GM20000 (cell line): ENCODE data around the gene OR10K1.

Source experiments
- DNase-seq: peaks from one replicate; pipeline ENCODE4 v3.0.0; 2012; ENCODE audit warnings: low spot score
- TF ChIP-seq, protein P1 (sequence below): IDR thresholded peaks from 2 replicates; pipeline ENCODE4 v1.5.1; 2012; ENCODE audit warnings: mild to moderate bottlenecking, control low read depth; ENCODE audit errors: extremely low read depth, missing control alignments

OR10K1 gene

DNA sequence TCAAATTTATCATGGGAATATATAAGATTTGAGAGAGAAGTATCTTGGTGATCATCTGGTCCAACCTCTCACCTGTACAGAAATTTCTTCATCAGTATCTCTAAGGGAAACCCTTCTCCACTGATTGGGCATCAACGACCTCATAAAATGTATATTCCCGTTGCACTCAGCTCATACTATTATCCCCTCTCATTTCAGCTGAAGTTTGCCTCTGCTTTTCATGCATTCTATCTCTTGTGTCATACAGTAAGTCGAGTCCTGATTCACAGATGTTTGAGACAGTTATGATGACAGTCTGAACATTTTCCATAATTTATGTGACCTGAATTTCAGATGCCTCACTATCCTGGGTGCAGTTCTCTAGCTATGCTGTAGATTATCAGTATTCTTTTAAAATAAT is 31.4 kb downstream of the OR10K1 start:
- TF ChIP-seq, protein P1, sequence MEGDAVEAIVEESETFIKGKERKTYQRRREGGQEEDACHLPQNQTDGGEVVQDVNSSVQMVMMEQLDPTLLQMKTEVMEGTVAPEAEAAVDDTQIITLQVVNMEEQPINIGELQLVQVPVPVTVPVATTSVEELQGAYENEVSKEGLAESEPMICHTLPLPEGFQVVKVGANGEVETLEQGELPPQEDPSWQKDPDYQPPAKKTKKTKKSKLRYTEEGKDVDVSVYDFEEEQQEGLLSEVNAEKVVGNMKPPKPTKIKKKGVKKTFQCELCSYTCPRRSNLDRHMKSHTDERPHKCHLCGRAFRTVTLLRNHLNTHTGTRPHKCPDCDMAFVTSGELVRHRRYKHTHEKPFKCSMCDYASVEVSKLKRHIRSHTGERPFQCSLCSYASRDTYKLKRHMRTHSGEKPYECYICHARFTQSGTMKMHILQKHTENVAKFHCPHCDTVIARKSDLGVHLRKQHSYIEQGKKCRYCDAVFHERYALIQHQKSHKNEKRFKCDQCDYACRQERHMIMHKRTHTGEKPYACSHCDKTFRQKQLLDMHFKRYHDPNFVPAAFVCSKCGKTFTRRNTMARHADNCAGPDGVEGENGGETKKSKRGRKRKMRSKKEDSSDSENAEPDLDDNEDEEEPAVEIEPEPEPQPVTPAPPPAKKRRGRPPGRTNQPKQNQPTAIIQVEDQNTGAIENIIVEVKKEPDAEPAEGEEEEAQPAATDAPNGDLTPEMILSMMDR, result no peak
- no peak for DNase-seq

DNA sequence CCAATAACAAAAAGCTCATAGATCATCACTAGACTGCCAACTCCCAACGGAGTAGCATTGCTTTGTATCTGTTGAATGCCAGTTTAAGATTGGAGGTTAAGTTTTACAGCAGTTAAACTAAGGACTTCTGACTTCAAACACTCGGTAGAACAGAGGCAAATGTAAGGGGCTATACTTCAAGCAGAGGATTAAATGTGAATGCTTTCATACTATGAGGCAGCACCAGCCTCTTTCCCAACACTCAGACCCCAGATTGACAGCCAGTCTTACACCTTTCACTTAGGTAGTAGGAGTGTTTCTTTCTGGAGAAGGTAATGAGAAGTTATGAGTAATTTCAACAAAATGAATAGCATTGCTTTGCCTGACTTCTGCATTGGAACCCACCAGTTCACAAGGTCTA is 33.2 kb downstream of the OR10K1 start:
- no peak for DNase-seq
- TF ChIP-seq, protein P1, result no peak

DNA sequence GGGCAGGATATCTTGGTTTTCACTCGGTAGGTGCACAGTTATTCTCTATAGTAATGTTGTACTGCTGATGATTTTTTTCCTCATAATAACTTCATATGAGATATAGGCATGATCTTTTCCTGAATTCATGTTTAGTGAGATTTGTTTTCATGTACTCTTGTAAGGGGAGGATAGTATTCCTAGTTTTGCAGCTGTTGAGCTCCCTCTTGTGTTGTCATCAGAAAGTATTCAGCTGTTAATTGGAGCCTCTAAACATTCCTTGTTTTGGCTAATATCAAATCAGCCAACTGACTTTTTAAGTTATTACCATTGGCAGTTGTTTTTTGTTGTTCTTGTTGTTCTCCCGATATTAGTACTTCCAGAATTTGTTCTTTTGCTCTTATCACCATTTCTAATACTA is 34.7 kb downstream of the OR10K1 start:
- peak; percentile 10 for DNase-seq
- TF ChIP-seq, protein P1, result no peak

DNA sequence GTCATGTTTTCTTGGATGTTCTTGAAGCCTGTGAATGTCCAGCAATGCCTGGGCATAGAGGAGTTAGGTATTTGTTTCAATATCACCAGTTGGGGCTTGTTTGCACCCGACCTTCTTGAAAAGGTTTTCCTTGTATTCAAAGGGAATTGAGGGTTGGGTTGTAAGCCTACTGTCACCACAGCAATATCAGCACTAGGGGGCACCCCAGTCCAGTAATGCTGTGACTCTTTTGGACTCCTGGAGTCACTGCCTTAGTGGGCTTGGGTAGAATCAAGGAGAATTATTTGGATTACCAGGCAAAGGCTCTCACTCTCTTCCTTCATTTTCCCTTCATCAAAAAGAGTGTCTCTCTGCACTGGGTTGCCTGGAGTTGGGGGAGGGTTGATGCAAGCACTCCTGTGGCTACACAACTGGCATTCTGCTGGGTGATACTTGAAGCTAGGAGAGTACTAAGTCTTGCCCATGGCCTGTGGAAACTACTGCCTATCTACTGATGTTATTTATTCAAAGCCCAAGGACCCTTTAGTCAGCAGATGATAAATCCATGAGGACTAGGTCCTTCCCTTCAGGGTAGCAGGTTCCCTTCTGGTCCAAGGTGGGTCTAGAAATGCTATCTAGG is 44.8 kb downstream of the OR10K1 start:
- TF ChIP-seq, protein P1, result peak; percentile 72
- DNase-seq, result peak; percentile 23

DNA sequence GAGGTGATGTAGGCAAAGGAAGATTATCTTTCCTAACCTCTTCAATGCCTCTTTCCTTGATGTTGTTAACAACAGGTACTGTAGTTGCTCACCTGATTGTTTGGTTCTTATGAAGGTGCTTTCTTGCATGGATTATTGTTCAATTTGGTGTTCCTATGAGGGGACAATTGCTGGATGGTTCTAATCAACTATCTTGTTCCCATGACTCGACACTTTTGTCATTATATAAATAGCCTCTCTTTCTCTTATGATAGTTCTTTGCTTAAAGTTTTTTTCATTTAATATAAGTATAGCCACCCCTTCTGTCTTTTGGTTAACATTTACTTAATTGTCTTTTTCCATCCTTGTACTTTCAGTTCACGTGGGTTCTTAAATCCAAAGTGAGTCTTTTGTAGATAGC is 45.9 kb downstream of the OR10K1 start:
- no peak for DNase-seq
- TF ChIP-seq, protein P1, result no peak

DNA sequence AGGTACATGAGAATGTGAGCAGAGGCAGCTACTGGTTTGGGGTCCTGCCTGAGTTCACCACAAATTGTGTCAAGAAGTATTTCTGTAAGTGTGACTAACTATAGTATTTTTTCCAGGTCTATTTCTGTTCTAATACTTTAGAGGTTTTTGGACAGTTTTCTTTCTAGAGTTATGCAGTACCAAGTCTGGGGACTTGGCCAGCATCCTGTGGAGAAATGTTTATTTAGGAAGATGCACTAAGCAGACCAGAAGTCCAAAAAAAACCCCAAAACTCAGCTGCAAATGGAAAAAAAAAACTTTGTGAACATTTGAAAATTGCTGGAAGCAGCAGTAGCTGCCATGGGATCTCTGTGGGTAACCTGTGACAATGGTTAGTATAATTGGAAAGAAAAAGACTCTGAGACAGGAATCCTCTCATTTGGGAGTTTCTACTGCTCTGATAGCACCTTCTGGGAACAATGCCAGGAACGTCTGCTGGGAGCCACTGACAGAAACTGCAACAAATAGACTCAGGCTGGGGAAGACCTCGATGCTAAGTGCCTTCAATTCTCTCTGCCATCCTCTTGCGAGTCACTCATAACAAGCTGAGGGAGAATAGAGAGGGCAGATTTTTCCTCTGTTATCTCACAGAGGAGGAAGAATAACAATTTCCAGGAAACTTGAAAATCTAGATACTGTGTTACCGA is 48.0 kb downstream of the OR10K1 start:
- no peak for DNase-seq
- TF ChIP-seq, protein P1, result no peak

DNA sequence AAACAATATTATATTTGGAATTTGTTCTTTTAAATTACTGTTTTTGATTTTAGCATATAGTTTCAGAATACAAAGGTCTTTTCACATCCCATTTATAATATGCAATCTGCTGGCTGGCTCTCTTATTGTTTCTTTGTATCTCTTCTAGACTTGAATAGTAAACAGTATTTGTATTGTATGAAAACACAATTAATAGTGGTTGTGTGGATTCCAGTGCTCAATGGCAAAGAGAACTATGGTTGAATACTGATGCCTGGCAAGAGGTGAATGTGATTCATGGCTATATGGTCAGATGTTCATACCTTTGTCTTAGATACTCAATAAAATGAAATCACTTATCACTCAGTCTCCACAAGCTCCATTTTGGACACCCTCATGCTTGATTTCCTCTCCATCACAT is 55.3 kb downstream of the OR10K1 start:
- no peak for DNase-seq
- TF ChIP-seq, protein P1, result no peak
